Transverse colon (tissue), 4 donors: ENCODE data around the gene DMD.

Experiments used
- POLR2AphosphoS5 ChIP-seq, 3 donors: sonication (generic); formaldehyde crosslinking; IDR thresholded peaks; one replicate each; pipeline ENCODE4 v1.6.1; 2016; ENCODE audit warnings: antibody characterized with exemption in 3 of 3
- TF ChIP-seq, protein P1 (sequence below), 5 experiments: fragments of 200-600 bp in 3 of 5; fragments of 450-650 bp in 2 of 5; sonication (generic) in 3 of 5; IDR thresholded peaks; 1 replicate in 2 of 5; 2 replicates in 3 of 5; pipeline ENCODE4 v1.5.1; 2016 to 2017; ENCODE audit warnings: antibody characterized with exemption in 5 of 5, inconsistent platforms in 3 of 5, mild to moderate bottlenecking in 2 of 5, moderate library complexity in 1 of 5

DNA sequence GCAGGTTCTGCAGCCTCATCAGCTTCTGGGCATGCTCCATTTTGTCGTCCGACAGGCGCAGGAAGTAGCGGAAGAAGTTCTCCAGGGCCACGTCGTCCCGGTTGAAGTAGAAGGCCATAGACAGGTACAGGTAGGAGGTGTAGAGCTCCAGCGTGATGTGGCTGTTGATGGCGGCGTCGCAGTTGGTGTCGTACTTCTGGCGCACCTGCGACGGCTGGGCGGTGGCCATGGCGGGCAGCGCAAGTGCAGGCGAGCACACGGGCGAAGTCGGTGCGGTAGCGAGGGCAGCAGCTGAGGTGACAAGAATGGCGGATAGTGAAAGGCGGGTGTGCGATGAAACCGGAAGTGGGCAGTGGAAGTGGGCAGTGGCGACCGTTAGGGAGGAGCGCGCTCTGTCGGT lies 2139.6 kb downstream of the DMD start, which contains the start of gene FTHL17:
- TF ChIP-seq, protein P1, sequence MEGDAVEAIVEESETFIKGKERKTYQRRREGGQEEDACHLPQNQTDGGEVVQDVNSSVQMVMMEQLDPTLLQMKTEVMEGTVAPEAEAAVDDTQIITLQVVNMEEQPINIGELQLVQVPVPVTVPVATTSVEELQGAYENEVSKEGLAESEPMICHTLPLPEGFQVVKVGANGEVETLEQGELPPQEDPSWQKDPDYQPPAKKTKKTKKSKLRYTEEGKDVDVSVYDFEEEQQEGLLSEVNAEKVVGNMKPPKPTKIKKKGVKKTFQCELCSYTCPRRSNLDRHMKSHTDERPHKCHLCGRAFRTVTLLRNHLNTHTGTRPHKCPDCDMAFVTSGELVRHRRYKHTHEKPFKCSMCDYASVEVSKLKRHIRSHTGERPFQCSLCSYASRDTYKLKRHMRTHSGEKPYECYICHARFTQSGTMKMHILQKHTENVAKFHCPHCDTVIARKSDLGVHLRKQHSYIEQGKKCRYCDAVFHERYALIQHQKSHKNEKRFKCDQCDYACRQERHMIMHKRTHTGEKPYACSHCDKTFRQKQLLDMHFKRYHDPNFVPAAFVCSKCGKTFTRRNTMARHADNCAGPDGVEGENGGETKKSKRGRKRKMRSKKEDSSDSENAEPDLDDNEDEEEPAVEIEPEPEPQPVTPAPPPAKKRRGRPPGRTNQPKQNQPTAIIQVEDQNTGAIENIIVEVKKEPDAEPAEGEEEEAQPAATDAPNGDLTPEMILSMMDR (IDR thresholded peaks at IDR 0.05) = no peak
- TF ChIP-seq POLR2AphosphoS5 (IDR thresholded peaks at IDR 0.05) = no peak
